ENCODE measurements around the gene CYP19A1. TPM values are rescaled to one million over a fixed set of nuclear protein-coding genes. Genes with fewer than 3 reads are reported as not detected.

Gene CYP19A1
- polyA plus RNA-seq, 1 of the 3 experiments (the other 2 are of a cell fraction), result 0.03 TPM

DNA sequence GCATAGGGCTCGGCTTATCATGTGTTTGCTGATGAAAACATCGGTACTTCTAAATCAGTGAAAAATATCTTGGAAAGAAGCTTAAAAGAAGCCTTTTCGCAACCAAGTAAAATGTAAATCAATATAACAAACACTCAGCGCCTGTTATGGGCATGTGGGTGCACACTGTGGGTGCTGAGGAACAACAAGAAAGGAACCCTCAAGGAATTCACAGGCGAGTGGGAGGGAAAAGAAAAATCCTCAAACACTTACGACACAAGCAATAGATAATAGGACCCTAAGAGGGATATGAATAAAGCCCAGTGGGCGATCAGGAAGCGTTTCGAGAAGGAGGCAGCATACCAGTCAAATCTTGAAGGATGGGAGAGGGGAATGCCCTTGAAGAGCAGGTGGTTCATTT, 25.0 kb upstream of the CYP19A1 start:
- TF ChIP-seq USF1 (IDR thresholded peaks at IDR 0.05; ENCODE audit: borderline replicate concordance, low read depth), result no peak
- no peak for TF ChIP-seq MXI1 (IDR thresholded peaks at IDR 0.05; ENCODE audit: low read depth, low read length)
- no peak for TF ChIP-seq TAF1 (IDR thresholded peaks at IDR 0.05; ENCODE audit: borderline replicate concordance, low read depth, low read length)
- no peak for TF ChIP-seq GABPA (IDR thresholded peaks at IDR 0.05; ENCODE audit: low read depth)
- no peak for TF ChIP-seq RFX5 (IDR thresholded peaks at IDR 0.05; ENCODE audit: low read length)
- TF ChIP-seq SIN3A (IDR thresholded peaks at IDR 0.05; ENCODE audit: borderline replicate concordance, low read depth, low read length), result no peak
- no peak for TF ChIP-seq CHD2 (IDR thresholded peaks at IDR 0.05; ENCODE audit: low read length, partially characterized antibody)
- H3K9me2 ChIP-seq, result no peaks in the 10 kb centered on the region
- H3K79me2 ChIP-seq (ENCODE audit: insufficient read depth), result no peaks in the 10 kb centered on the region
- no peak overlapping the region for H3K4me3 ChIP-seq (ENCODE audit: low read depth in 2 of 2, low read length in 1 of 2)
- H2AFZ ChIP-seq (ENCODE audit: low read depth), result no peak overlapping the region
- no peak overlapping the region for H3K4me2 ChIP-seq
- H4K20me1 ChIP-seq (ENCODE audit: insufficient read depth), result no peaks in the 10 kb centered on the region
- no peaks in the 10 kb centered on the region for H3K36me3 ChIP-seq (replicated peaks in 1 of 2; ENCODE audit: control insufficient read depth in 1 of 2, insufficient read depth in 2 of 2, low read length in 1 of 2)
- no peaks in the 10 kb centered on the region for H3K27me3 ChIP-seq (ENCODE audit: insufficient read depth)
- no peak overlapping the region for H3K27ac ChIP-seq (ENCODE audit: low read depth in 2 of 2, low read length in 1 of 2)
- H3K4me1 ChIP-seq (ENCODE audit: control insufficient read depth in 1 of 2, insufficient read depth in 2 of 2, low read depth in 1 of 2, low read length in 1 of 2), result peaks cover 0 to 3% of the 10 kb centered on the region in 2 experiments; a peak in 2 of 4 replicates
- H3F3A ChIP-seq (replicated peaks; ENCODE audit: insufficient read depth), result no peaks in the 10 kb centered on the region
- no peaks in the 10 kb centered on the region for H3K9me3 ChIP-seq
- ChIA-PET POLR2A (no interaction called here), CTCF (interaction anchor here (1.5 to 3.0 kb wide), 3 partner anchors 10 to 200 kb away, joined by 3 to 10 read pairs (median 10); no protein-coding TSS in a partner anchor)
- no peak overlapping the region for H3K9ac ChIP-seq
- DNase-seq, result no peak
- 66% methylated on average over 9 of the region's 9 CpGs for WGBS (ENCODE audit: low lambda C conversion rate)

GRCh38 chr15:51359981-51360380, 21.6 kb upstream of the CYP19A1 start:
- no peak overlapping the region for H3K4me3 ChIP-seq (ENCODE audit: low read depth in 2 of 2, low read length in 1 of 2)
- POLR2A ChIA-PET, result no interaction called here
- H3K36me3 ChIP-seq (replicated peaks in 1 of 2; ENCODE audit: control insufficient read depth in 1 of 2, insufficient read depth in 2 of 2, low read length in 1 of 2), result no peaks in the 10 kb centered on the region
- no peaks in the 10 kb centered on the region for H4K20me1 ChIP-seq (ENCODE audit: insufficient read depth)
- no peaks in the 10 kb centered on the region for H3K9me3 ChIP-seq
- H3K27me3 ChIP-seq (ENCODE audit: insufficient read depth), result no peaks in the 10 kb centered on the region
- H3K4me2 ChIP-seq, result no peak overlapping the region
- no peak overlapping the region for H2AFZ ChIP-seq (ENCODE audit: low read depth)
- no peaks in the 10 kb centered on the region for H3K9me2 ChIP-seq
- no peaks in the 10 kb centered on the region for H3K4me1 ChIP-seq (ENCODE audit: control insufficient read depth in 1 of 2, insufficient read depth in 2 of 2, low read depth in 1 of 2, low read length in 1 of 2)
- DNase-seq, result no peak
- 63% methylated on average over 6 of the region's 7 CpGs for WGBS (ENCODE audit: low lambda C conversion rate)
- H3F3A ChIP-seq (replicated peaks; ENCODE audit: insufficient read depth), result no peaks in the 10 kb centered on the region
- CTCF ChIA-PET, result interaction anchor here (1.6 kb wide), 1 partner anchor 197 kb away, joined by 5 read pairs; no protein-coding TSS in a partner anchor
- H3K27ac ChIP-seq (ENCODE audit: low read depth in 2 of 2, low read length in 1 of 2), result no peak overlapping the region
- H3K79me2 ChIP-seq (ENCODE audit: insufficient read depth), result no peaks in the 10 kb centered on the region
- TF ChIP-seq RXRA (IDR thresholded peaks at IDR 0.05; ENCODE audit: borderline replicate concordance, low read depth) (no peak), JUND (IDR thresholded peaks at IDR 0.05) (no peak), ZBTB33 (IDR thresholded peaks at IDR 0.05; ENCODE audit: borderline replicate concordance, low read depth) (no peak), ELF1 (IDR thresholded peaks at IDR 0.05) (no peak), TCF12 (IDR thresholded peaks at IDR 0.05) (no peak), FOXM1 (IDR thresholded peaks at IDR 0.05; ENCODE audit: low read depth) (no peak), POLR2AphosphoS5 (IDR thresholded peaks at IDR 0.05; ENCODE audit: low read depth, low read length) (no peak), NFIC (IDR thresholded peaks at IDR 0.05; ENCODE audit: borderline replicate concordance) (no peak), MAX (IDR thresholded peaks at IDR 0.05; ENCODE audit: low read depth) (no peak), REST (IDR thresholded peaks at IDR 0.05; ENCODE audit: low read depth, low read length) (no peak), RCOR1 (IDR thresholded peaks at IDR 0.05; ENCODE audit: low read length) (no peak), RFX5 (IDR thresholded peaks at IDR 0.05; ENCODE audit: low read length) (no peak), EP300 (IDR thresholded peaks at IDR 0.05; ENCODE audit: borderline replicate concordance in 1 of 2, low read depth in 1 of 2, low read length in 1 of 2) (no peak), RAD21 (IDR thresholded peaks at IDR 0.05; ENCODE audit: low read length) (no peak)
- TF ChIP-seq, protein P1, sequence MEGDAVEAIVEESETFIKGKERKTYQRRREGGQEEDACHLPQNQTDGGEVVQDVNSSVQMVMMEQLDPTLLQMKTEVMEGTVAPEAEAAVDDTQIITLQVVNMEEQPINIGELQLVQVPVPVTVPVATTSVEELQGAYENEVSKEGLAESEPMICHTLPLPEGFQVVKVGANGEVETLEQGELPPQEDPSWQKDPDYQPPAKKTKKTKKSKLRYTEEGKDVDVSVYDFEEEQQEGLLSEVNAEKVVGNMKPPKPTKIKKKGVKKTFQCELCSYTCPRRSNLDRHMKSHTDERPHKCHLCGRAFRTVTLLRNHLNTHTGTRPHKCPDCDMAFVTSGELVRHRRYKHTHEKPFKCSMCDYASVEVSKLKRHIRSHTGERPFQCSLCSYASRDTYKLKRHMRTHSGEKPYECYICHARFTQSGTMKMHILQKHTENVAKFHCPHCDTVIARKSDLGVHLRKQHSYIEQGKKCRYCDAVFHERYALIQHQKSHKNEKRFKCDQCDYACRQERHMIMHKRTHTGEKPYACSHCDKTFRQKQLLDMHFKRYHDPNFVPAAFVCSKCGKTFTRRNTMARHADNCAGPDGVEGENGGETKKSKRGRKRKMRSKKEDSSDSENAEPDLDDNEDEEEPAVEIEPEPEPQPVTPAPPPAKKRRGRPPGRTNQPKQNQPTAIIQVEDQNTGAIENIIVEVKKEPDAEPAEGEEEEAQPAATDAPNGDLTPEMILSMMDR (IDR thresholded peaks at IDR 0.05), result no peak
- H3K9ac ChIP-seq, result no peak overlapping the region

Measured in SK-N-SH (cell line).